GM23248 (cell line): ENCODE measurements around the gene SERPINH1. TPM values are rescaled to one million over a fixed set of nuclear protein-coding genes. Genes with fewer than 3 reads are reported as not detected.

Experiments used
- DNase-seq: peaks from one replicate; pipeline ENCODE4 v3.0.0-alpha.2; 2015
- H2AFZ ChIP-seq: fragments of 200-600 bp; sonication (generic); 2 replicates; pipeline ENCODE4 v1.6.1; 2016; ENCODE audit warnings: antibody characterized with exemption
- H3F3A ChIP-seq: fragments of 200-600 bp; sonication (generic); 2 replicates; pipeline ENCODE4 v1.6.1; 2016; ENCODE audit warnings: mild to moderate bottlenecking, antibody characterized with exemption, mixed run types; ENCODE audit not compliant: insufficient read depth
- H3K27ac ChIP-seq: fragments of 200-600 bp; sonication (generic); 2 replicates; pipeline ENCODE4 v1.5.1; 2016; ENCODE audit warnings: mild to moderate bottlenecking
- H3K27me3 ChIP-seq: fragments of 200-600 bp; sonication (generic); replicated peaks from 2 replicates; pipeline ENCODE4 v1.6.1; 2016; ENCODE audit warnings: mild to moderate bottlenecking; ENCODE audit not compliant: insufficient read depth
- H3K36me3 ChIP-seq: fragments of 200-600 bp; sonication (generic); 2 replicates; pipeline ENCODE4 v1.6.1; 2016; ENCODE audit warnings: low read depth, mild to moderate bottlenecking
- H3K4me1 ChIP-seq: fragments of 200-600 bp; sonication (generic); 2 replicates; pipeline ENCODE4 v1.6.1; 2016; ENCODE audit warnings: mild to moderate bottlenecking; ENCODE audit not compliant: insufficient read depth
- H3K4me2 ChIP-seq: fragments of 200-600 bp; sonication (generic); one replicate; pipeline ENCODE4 v1.6.1; 2016; ENCODE audit warnings: mild to moderate bottlenecking; ENCODE audit not compliant: unreplicated experiment
- H3K4me3 ChIP-seq: fragments of 200-600 bp; sonication (generic); 2 replicates; pipeline ENCODE4 v1.5.1; 2016; ENCODE audit warnings: mild to moderate bottlenecking
- H3K79me2 ChIP-seq: fragments of 200-600 bp; sonication (generic); 2 replicates; pipeline ENCODE4 v1.6.1; 2016; ENCODE audit warnings: mild to moderate bottlenecking; ENCODE audit not compliant: insufficient read depth
- H3K9ac ChIP-seq: fragments of 200-600 bp; sonication (generic); 2 replicates; pipeline ENCODE4 v1.6.1; 2016; ENCODE audit warnings: mild to moderate bottlenecking
- H3K9me2 ChIP-seq: fragments of 200-600 bp; sonication (generic); 2 replicates; pipeline ENCODE4 v1.6.1; 2016; ENCODE audit warnings: mixed run types, mild to moderate bottlenecking, moderate library complexity; ENCODE audit not compliant: insufficient read depth
- H3K9me3 ChIP-seq: fragments of 200-600 bp; sonication (generic); one replicate; pipeline ENCODE4 v1.6.1; 2017; ENCODE audit warnings: low read depth
- H4K20me1 ChIP-seq: fragments of 200-600 bp; sonication (generic); 2 replicates; pipeline ENCODE4 v1.6.0; 2016; ENCODE audit not compliant: insufficient read depth
- EZH2 ChIP-seq: fragments of 200-600 bp; sonication (generic); IDR thresholded peaks from 2 replicates; pipeline ENCODE4 v1.6.1; 2018; ENCODE audit warnings: antibody characterized with exemption, mild to moderate bottlenecking; ENCODE audit not compliant: insufficient read depth, poor library complexity, severe bottlenecking
- EZH2phosphoT487 ChIP-seq: fragments of 200-600 bp; sonication (generic); IDR thresholded peaks from 2 replicates; pipeline ENCODE4 v1.6.1; 2018; ENCODE audit warnings: antibody characterized with exemption, moderate library complexity, mild to moderate bottlenecking, low read depth; ENCODE audit not compliant: insufficient read depth
- WGBS, 2 experiments: methylation state at CpG; one replicate each; pipeline ENCODE4 v1.1.6; 2015 to 2017; ENCODE audit warnings: low lambda C conversion rate in 2 of 2, low coverage in 1 of 2; ENCODE audit errors: missing lambda C conversion rate in 2 of 2; 5-methylcytosine and 5-hydroxymethylcytosine counted together
- in situ Hi-C: fragments of 300-500 bp; cut with MboI; formaldehyde crosslinking; loops from 2 replicates; pipeline ENCODE4 v1.15.0; 2020
- polyA plus RNA-seq: library from polyadenylated mRNA; unstranded; fragments of >200 nt; fragmentation: Nextera tagmentation; extraction: Ambion mirVana; gene quantifications from 2 replicates; pipeline ENCODE4 v1.2.1, GENCODE V29; 2016
- total RNA-seq: library from RNA; depleted of rRNA; stranded (reverse); fragments of >200 nt; shearing (Covaris generic); gene quantifications from 2 replicates; pipeline ENCODE4 v1.2.3, GENCODE V29; 2014

SERPINH1 gene
- total and polyA plus RNA-seq, 2 experiments from 2014 or later = 520 to 1,872 TPM

DNA sequence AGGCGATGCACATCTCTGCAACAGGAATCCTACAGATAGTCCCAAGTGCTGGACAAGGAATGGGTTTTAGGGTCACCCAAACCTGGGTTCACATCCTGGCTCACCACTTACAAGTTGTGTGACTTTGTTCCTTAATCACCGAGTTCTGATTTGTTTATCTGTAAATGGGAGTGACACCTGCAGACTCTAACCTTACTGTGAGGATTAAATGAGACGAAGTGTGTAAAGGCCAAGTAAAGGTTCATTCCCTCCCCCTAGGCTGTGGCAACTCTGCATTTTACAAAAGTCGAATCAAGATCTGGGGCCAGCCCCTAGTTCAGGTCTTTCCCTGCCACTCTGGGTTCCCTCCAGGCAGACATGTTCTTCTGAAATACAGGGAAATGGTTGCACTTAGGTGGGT lies 34.9 kb downstream of the SERPINH1 start:
- Histone ChIP-seq H3K9ac (no peak overlapping the region), H3K27me3 (no peaks in the 10 kb centered on the region), H3K4me1 (no peaks in the 10 kb centered on the region), H2AFZ (no peak overlapping the region), H3K36me3 (no peaks in the 10 kb centered on the region), H3K9me3 (no peaks in the 10 kb centered on the region), H3K9me2 (no peaks in the 10 kb centered on the region), H4K20me1 (no peaks in the 10 kb centered on the region), H3K4me3 (no peak overlapping the region), H3K79me2 (no peaks in the 10 kb centered on the region), H3K27ac (no peak overlapping the region), H3K4me2 (no peak overlapping the region), H3F3A (no peaks in the 10 kb centered on the region)
- TF ChIP-seq EZH2 = no peak
- TF ChIP-seq EZH2phosphoT487 = no peak
- no peak for DNase-seq
- in situ Hi-C loops = no loop called here
- WGBS, 2 experiments = 81 to 82% methylated on average over 4 of the region's 4 CpGs

- Histone ChIP-seq H3K27me3 (no peaks in the 10 kb centered on the region), H4K20me1 (no peaks in the 10 kb centered on the region), H3K4me2 (no peak overlapping the region), H3K9me2 (no peaks in the 10 kb centered on the region), H3K4me1 (peaks cover 2% of the 10 kb centered on the region; the same call in 1 of the 2 replicates), H3F3A (no peaks in the 10 kb centered on the region), H3K36me3 (no peaks in the 10 kb centered on the region), H3K79me2 (no peaks in the 10 kb centered on the region), H3K27ac (no peak overlapping the region), H3K4me3 (no peak overlapping the region), H2AFZ (no peak overlapping the region), H3K9me3 (no peaks in the 10 kb centered on the region), H3K9ac (no peak overlapping the region)
- DNase-seq = peak; percentile 36
- 61 to 63% methylated on average over 4 of the region's 4 CpGs for WGBS, 2 experiments
- in situ Hi-C loops = no loop called here
- no peak for TF ChIP-seq EZH2phosphoT487
- no peak for TF ChIP-seq EZH2
Observed at GRCh38 chr11:75597636-75598035, 35.6 kb downstream of the SERPINH1 start.

GRCh38 chr11:75598264-75598663 lies 36.2 kb downstream of the SERPINH1 start:
- no peak overlapping the region for H2AFZ ChIP-seq
- peaks cover 5% of the 10 kb centered on the region for H3F3A ChIP-seq
- H3K9ac ChIP-seq = no peak overlapping the region
- TF ChIP-seq EZH2phosphoT487 (no peak), EZH2 (no peak)
- in situ Hi-C loops = no loop called here
- no peak overlapping the region for H3K4me2 ChIP-seq
- no peaks in the 10 kb centered on the region for H3K9me3 ChIP-seq
- no peaks in the 10 kb centered on the region for H4K20me1 ChIP-seq
- no peak for DNase-seq
- H3K36me3 ChIP-seq = no peaks in the 10 kb centered on the region
- H3K27me3 ChIP-seq = no peaks in the 10 kb centered on the region
- no peak overlapping the region for H3K27ac ChIP-seq
- H3K4me1 ChIP-seq = peaks cover 8% of the 10 kb centered on the region
- H3K9me2 ChIP-seq = no peaks in the 10 kb centered on the region
- H3K4me3 ChIP-seq = no peak overlapping the region
- H3K79me2 ChIP-seq = no peaks in the 10 kb centered on the region

GRCh38 chr11:75598900-75599299 lies 36.8 kb downstream of the SERPINH1 start:
- H3K9ac ChIP-seq = no peak overlapping the region
- H3K4me2 ChIP-seq = no peak overlapping the region
- H3K4me3 ChIP-seq = no peak overlapping the region
- H3K9me2 ChIP-seq = no peaks in the 10 kb centered on the region
- H3K9me3 ChIP-seq = no peaks in the 10 kb centered on the region
- 75 to 85% methylated on average over 7 of the region's 7 CpGs for WGBS, 2 experiments
- H3K36me3 ChIP-seq = no peaks in the 10 kb centered on the region
- TF ChIP-seq EZH2phosphoT487 (no peak), EZH2 (no peak)
- H3F3A ChIP-seq = peaks cover 10% of the 10 kb centered on the region
- H2AFZ ChIP-seq = no peak overlapping the region
- H3K27me3 ChIP-seq = no peaks in the 10 kb centered on the region
- H3K4me1 ChIP-seq = peaks cover 12% of the 10 kb centered on the region
- H3K79me2 ChIP-seq = no peaks in the 10 kb centered on the region
- H4K20me1 ChIP-seq = no peaks in the 10 kb centered on the region
- in situ Hi-C loops = no loop called here
- no peak for DNase-seq
- no peak overlapping the region for H3K27ac ChIP-seq

GRCh38 chr11:75600356-75600755 lies 38.3 kb downstream of the SERPINH1 start:
- no peak for DNase-seq
- Histone ChIP-seq H2AFZ (no peak overlapping the region), H3K9me2 (no peaks in the 10 kb centered on the region), H3K27me3 (no peaks in the 10 kb centered on the region), H3K79me2 (no peaks in the 10 kb centered on the region), H3K9me3 (no peaks in the 10 kb centered on the region), H3K4me2 (no peak overlapping the region), H3K27ac (no peak overlapping the region), H3K9ac (no peak overlapping the region), H3K36me3 (no peaks in the 10 kb centered on the region), H3K4me3 (no peak overlapping the region), H3K4me1 (peaks cover 25% of the 10 kb centered on the region), H3F3A (peaks cover 21% of the 10 kb centered on the region), H4K20me1 (no peaks in the 10 kb centered on the region)
- in situ Hi-C loops = no loop called here
- TF ChIP-seq EZH2 (no peak), EZH2phosphoT487 (no peak)
- WGBS, 2 experiments = 92 to 96% methylated on average over 3 of the region's 3 CpGs
